ENCODE measurements around the gene UQCRH.
"Not testable (repeated sequence)": the region's sequence is repeated elsewhere in the genome, so short reads cannot be mapped to it uniquely, and the experiment has no call there.

UQCRH gene

DNA sequence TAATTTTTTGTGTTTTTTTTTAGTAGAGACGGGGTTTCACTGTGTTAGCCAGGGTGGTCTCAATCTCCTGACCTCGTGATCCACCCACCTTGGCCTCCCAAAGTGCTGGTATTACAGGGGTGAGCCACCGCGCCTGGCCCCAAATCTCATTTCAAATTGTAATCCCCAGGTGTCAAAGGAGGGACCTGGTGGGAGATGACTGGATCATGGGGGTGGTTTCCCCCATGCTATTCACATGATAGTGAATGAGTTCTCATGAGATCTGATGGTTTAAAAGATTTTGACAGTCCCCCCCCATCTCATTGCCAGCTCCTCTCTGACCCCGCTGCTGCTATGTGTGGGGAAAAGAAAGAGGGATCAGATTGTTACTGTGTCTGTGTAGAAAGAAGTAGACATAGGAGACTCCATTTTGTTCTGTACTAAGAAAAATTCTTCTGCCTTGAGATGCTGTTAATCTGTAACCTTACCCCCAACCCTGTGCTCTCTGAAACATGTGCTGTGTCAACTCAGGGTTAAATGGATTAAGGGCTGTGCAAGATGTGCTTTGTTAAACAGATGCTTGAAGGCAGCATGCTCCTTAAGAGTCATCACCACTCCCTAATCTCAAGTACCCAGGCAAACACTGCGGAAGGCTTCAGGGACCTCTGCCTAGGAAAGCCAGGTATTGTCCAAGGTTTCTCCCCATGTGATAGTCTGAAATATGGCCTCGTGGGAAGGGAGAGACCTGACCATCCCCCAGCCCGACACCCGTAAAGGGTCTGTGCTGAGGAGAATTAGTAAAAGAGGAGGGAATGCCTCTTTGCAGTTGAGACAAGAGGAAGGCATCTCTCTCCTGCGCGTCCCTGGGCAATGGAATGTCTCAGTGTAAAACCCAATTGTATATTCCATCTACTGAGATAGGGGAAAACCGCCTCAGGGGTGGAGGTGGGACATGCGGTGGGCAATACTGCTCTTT is 16.7 kb downstream of the UQCRH start:
- not testable (repeated sequence) for H3K56ac ChIP-seq (ENCODE audit: low read length); H3K9ac ChIP-seq (ENCODE audit: low read length); H3K23ac ChIP-seq (ENCODE audit: low read length); H3K4me2 ChIP-seq (ENCODE audit: low read length); H3K79me1 ChIP-seq (ENCODE audit: low read length); H2AK5ac ChIP-seq (ENCODE audit: low read length); H3K18ac ChIP-seq (ENCODE audit: low read length); H3K27me3 ChIP-seq (ENCODE audit: insufficient read depth, low read length, poor library complexity); H2BK5ac ChIP-seq (ENCODE audit: low read length); H3K79me2 ChIP-seq (ENCODE audit: control insufficient read depth, insufficient read depth, low read length); H3K36me3 ChIP-seq (ENCODE audit: control insufficient read depth, insufficient read depth, low read length); H3K4me1 ChIP-seq (ENCODE audit: control insufficient read depth, low read depth, low read length); H3K27ac ChIP-seq (ENCODE audit: low read depth, low read length); H2BK15ac ChIP-seq (replicated peaks; ENCODE audit: low read depth); H4K5ac ChIP-seq (ENCODE audit: low read length); H3K4ac ChIP-seq (ENCODE audit: low read depth, low read length); H2BK120ac ChIP-seq (ENCODE audit: low read depth, low read length); H3K4me3 ChIP-seq (ENCODE audit: low read length); H4K8ac ChIP-seq (ENCODE audit: low read depth, low read length)
- no CpG with 5 or more reads among the region's 13 CpGs for WGBS (ENCODE audit: extremely low coverage, insufficient coverage, low lambda C conversion rate)
- DNase-seq: peak; percentile 42

- H4K8ac ChIP-seq (ENCODE audit: low read depth, low read length); H3K27me3 ChIP-seq (ENCODE audit: insufficient read depth, low read length, poor library complexity); H3K4ac ChIP-seq (ENCODE audit: low read depth, low read length); H2AK5ac ChIP-seq (ENCODE audit: low read length); H3K56ac ChIP-seq (ENCODE audit: low read length); H2BK5ac ChIP-seq (ENCODE audit: low read length); H3K18ac ChIP-seq (ENCODE audit: low read length); H3K36me3 ChIP-seq (ENCODE audit: control insufficient read depth, insufficient read depth, low read length); H2BK120ac ChIP-seq (ENCODE audit: low read depth, low read length); H3K4me3 ChIP-seq (ENCODE audit: low read length); H3K79me1 ChIP-seq (ENCODE audit: low read length); H3K9ac ChIP-seq (ENCODE audit: low read length); H3K4me1 ChIP-seq (ENCODE audit: control insufficient read depth, low read depth, low read length); H2BK15ac ChIP-seq (replicated peaks; ENCODE audit: low read depth); DNase-seq; H3K23ac ChIP-seq (ENCODE audit: low read length); H4K5ac ChIP-seq (ENCODE audit: low read length); H3K79me2 ChIP-seq (ENCODE audit: control insufficient read depth, insufficient read depth, low read length); H3K27ac ChIP-seq (ENCODE audit: low read depth, low read length); H3K4me2 ChIP-seq (ENCODE audit: low read length): not testable (repeated sequence)
- WGBS (ENCODE audit: extremely low coverage, insufficient coverage, low lambda C conversion rate): no CpG with 5 or more reads among the region's 6 CpGs
Observed at GRCh38 chr1:46322191-46322590, 18.7 kb downstream of the UQCRH start.

DNA sequence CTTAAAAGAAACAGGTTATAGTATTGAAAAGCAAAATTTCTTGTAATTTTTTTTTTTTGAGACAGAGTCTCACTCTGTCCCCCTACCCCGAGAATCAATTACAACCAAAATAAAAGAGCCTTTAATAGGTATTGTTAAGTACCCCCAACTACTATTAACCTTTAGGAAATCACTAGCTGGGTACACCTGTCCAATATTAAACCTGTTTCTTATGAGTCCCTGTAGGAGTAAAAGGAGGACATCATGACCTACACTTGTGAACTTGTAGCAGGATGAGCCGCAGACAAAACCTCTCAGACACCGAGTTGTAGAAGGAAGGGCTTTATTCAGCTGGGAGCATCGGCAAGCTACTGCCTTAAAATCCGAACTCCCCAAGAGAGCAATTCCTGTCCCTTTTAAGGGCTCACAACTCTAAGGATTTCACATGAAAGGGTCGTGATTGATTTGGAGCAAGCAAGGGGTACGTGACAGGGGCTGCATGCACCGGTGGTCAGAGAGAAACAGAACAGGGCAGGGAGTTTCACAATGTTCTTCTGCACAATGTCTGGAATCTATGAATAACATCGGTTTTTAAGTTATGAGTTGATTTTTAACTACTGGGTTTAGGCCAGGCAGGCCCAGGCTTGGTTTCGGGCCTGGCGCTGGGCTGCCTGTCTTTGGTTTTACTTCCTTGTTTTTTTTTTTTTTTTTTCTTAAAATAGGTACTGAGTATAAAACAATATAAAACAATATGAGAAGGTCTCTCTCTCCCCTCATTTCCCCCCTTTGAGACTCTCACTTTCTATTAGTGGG is 22.0 kb downstream of the UQCRH start:
- not testable (repeated sequence) for H3K9ac ChIP-seq (ENCODE audit: low read length); H3K4me1 ChIP-seq (ENCODE audit: control insufficient read depth, low read depth, low read length); H3K56ac ChIP-seq (ENCODE audit: low read length); H3K23ac ChIP-seq (ENCODE audit: low read length); H3K36me3 ChIP-seq (ENCODE audit: control insufficient read depth, insufficient read depth, low read length); H3K79me2 ChIP-seq (ENCODE audit: control insufficient read depth, insufficient read depth, low read length); H4K8ac ChIP-seq (ENCODE audit: low read depth, low read length); H4K5ac ChIP-seq (ENCODE audit: low read length); H3K27ac ChIP-seq (ENCODE audit: low read depth, low read length); H3K79me1 ChIP-seq (ENCODE audit: low read length); DNase-seq; H2BK5ac ChIP-seq (ENCODE audit: low read length); H3K4ac ChIP-seq (ENCODE audit: low read depth, low read length); H2AK5ac ChIP-seq (ENCODE audit: low read length); H3K4me2 ChIP-seq (ENCODE audit: low read length); H3K27me3 ChIP-seq (ENCODE audit: insufficient read depth, low read length, poor library complexity); H3K4me3 ChIP-seq (ENCODE audit: low read length); H3K18ac ChIP-seq (ENCODE audit: low read length); H2BK120ac ChIP-seq (ENCODE audit: low read depth, low read length); H2BK15ac ChIP-seq (replicated peaks; ENCODE audit: low read depth)
- no CpG with 5 or more reads among the region's 11 CpGs for WGBS (ENCODE audit: extremely low coverage, insufficient coverage, low lambda C conversion rate)

DNA sequence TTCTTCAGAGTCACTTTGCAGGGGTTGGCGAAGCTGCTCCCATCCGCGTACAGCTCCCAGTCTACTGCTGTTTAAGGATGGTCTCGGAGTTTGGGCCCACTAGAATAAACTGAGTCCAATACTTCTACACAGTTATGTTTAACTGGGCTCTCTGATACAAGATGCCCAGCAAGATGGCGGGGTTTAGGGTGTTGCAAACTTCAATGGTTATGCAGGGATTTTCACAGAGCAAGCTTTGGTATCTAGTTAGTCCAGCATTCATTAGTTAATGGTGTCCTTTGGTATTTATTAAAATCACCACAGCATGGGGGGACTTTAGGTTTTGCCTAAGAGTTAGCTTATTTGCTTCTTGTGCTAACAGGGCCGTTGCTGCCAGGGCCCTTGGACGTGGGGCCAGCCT is 24.7 kb downstream of the UQCRH start:
- not testable (repeated sequence) for H4K8ac ChIP-seq (ENCODE audit: low read depth, low read length); H3K9ac ChIP-seq (ENCODE audit: low read length); H3K56ac ChIP-seq (ENCODE audit: low read length); H3K36me3 ChIP-seq (ENCODE audit: control insufficient read depth, insufficient read depth, low read length); H3K79me2 ChIP-seq (ENCODE audit: control insufficient read depth, insufficient read depth, low read length); H3K27ac ChIP-seq (ENCODE audit: low read depth, low read length); H2AK5ac ChIP-seq (ENCODE audit: low read length); H4K5ac ChIP-seq (ENCODE audit: low read length); H3K23ac ChIP-seq (ENCODE audit: low read length); H3K79me1 ChIP-seq (ENCODE audit: low read length); H3K4me3 ChIP-seq (ENCODE audit: low read length); H3K4ac ChIP-seq (ENCODE audit: low read depth, low read length); H2BK5ac ChIP-seq (ENCODE audit: low read length); H3K4me2 ChIP-seq (ENCODE audit: low read length); H2BK120ac ChIP-seq (ENCODE audit: low read depth, low read length); DNase-seq; H3K4me1 ChIP-seq (ENCODE audit: control insufficient read depth, low read depth, low read length); H3K18ac ChIP-seq (ENCODE audit: low read length); H2BK15ac ChIP-seq (replicated peaks; ENCODE audit: low read depth); H3K27me3 ChIP-seq (ENCODE audit: insufficient read depth, low read length, poor library complexity)
- WGBS (ENCODE audit: extremely low coverage, insufficient coverage, low lambda C conversion rate): no CpG with 5 or more reads among the region's 7 CpGs

DNA sequence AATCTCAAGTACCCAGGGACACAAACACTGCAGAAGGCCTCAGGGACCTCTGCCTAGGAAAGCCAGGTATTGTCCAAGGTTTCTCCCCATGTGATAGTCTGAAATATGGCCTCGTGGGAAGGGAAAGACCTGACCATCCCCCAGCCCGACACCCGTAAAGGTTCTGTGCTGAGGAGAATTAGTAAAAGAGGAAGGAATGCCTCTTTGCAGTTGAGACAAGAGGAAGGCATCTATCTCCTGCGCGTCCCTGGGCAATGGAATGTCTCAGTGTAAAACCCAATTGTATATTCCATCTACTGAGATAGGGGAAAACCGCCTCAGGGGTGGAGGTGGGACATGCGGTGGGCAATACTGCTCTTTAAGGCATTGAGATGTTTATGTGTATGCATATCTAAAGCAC is 26.3 kb downstream of the UQCRH start:
- WGBS (ENCODE audit: extremely low coverage, insufficient coverage, low lambda C conversion rate): no CpG with 5 or more reads among the region's 7 CpGs
- H3K4me3 ChIP-seq (ENCODE audit: low read length); H2BK5ac ChIP-seq (ENCODE audit: low read length); H3K79me2 ChIP-seq (ENCODE audit: control insufficient read depth, insufficient read depth, low read length); H3K27ac ChIP-seq (ENCODE audit: low read depth, low read length); H3K4me2 ChIP-seq (ENCODE audit: low read length); H4K5ac ChIP-seq (ENCODE audit: low read length); H3K9ac ChIP-seq (ENCODE audit: low read length); H3K79me1 ChIP-seq (ENCODE audit: low read length); H2BK15ac ChIP-seq (replicated peaks; ENCODE audit: low read depth); H3K4me1 ChIP-seq (ENCODE audit: control insufficient read depth, low read depth, low read length); H3K18ac ChIP-seq (ENCODE audit: low read length); H2BK120ac ChIP-seq (ENCODE audit: low read depth, low read length); H4K8ac ChIP-seq (ENCODE audit: low read depth, low read length); H3K56ac ChIP-seq (ENCODE audit: low read length); H3K27me3 ChIP-seq (ENCODE audit: insufficient read depth, low read length, poor library complexity); H3K23ac ChIP-seq (ENCODE audit: low read length); H2AK5ac ChIP-seq (ENCODE audit: low read length); H3K4ac ChIP-seq (ENCODE audit: low read depth, low read length); H3K36me3 ChIP-seq (ENCODE audit: control insufficient read depth, insufficient read depth, low read length): not testable (repeated sequence)
- peak; percentile 61 for DNase-seq
